ENCODE measurements around the gene TYMP. TPM values are rescaled to one million over a fixed set of nuclear protein-coding genes. Genes with fewer than 3 reads are reported as not detected.
A peak's percentile ranks its signal among the peaks of the same experiment; 100 is the strongest.

TYMP gene
- total RNA-seq, 1 experiment from 2014 or later: 56.0 TPM

DNA sequence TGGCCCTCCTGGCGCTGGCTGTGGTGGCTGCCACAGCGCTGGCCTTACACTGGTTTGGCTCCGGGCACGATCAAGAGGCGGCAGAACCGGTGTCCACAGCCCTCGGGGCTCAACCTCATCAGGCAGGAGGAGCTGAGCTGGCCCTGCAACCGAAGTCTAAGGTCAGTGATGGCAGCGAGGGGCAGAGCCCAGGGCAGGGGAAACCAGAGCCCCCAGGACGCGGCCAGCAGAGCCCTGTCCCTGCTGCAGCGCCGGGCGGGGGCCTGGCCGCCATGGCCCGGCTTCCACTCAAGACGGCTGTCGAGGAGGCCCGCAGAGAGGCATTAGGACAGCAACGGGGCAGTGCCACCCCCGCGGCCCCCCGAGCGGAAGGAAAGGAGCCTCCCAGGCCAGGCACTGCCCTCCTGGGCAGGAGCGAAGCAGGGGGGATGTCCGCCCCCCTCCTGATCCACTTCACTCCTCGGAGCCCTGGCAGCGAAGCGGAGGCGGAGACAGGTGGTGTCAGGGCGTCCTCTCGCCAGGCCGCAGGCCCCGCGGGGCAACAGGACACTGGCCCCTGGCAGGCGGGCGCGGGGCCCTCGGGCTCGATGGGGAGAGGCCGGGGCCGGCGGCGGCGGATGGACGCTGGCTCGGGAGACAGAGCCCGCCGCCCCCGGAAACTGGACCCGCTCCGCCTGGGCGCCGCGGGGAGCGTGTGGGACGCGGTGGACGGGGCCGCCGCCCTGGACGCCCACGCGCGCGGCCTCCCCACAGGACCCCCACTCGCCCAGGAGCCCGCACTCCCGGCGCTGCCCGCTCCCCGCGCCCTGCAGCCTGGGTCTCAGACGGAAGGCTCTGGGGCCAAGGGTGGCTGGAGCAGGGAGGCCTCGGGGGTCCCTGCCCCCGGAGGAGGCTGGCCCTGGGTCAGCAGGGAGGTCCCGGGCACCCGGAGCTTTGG, 16.8 kb upstream of the TYMP start:
- in situ Hi-C loops (cut with HindIII; ENCODE audit: low pct_unique_long_range_greater_than_20kb, low sequenced_read_pairs) (no loop called here), intact Hi-C loops (cut with micrococcal nuclease; ENCODE audit: unreplicated experiment) (no loop called here)
- TF ChIP-seq SIN3A (IDR thresholded peaks at IDR 0.05; ENCODE audit: borderline replicate concordance, insufficient read depth, low read depth, low read length): no peak
- no peaks in the 10 kb centered on the region for H3K27me3 ChIP-seq (ENCODE audit: control insufficient read depth, insufficient read depth, low read length)
- H3K36me3 ChIP-seq (ENCODE audit: control insufficient read depth, insufficient read depth, low read length): no peaks in the 10 kb centered on the region
- H3K9me3 ChIP-seq (ENCODE audit: control insufficient read depth, insufficient read depth, low read depth, low read length): no peaks in the 10 kb centered on the region
- peaks cover 14% of the 10 kb centered on the region for H3K4me1 ChIP-seq (ENCODE audit: control insufficient read depth, insufficient read depth, low read length)
- ChIA-PET CTCF (no interaction called here), POLR2A (no interaction called here)
- peak overlapping the region; percentile 68; the same call in 1 of the 2 replicates for H3K27ac ChIP-seq (ENCODE audit: low read length)
- DNase-seq (ENCODE audit: low read depth, low spot score) (no peak), ATAC-seq (no peak)
- H3K4me3 ChIP-seq (ENCODE audit: low read depth in 2 of 2, low read length in 2 of 2): no peak overlapping the region
- BruUV-seq (replicated peaks): no TSS peak

GRCh38 chr22:50545522-50546325, 15.9 kb upstream of the TYMP start, which contains the start of gene KLHDC7B:
Gene KLHDC7B (plus strand): TSS chr22:50545899. CDS start chr22:50546244, 345 bp downstream.
- ATAC-seq: 0 out of 2 replicates have a peak, but pooled peaks have one; percentile 31
- POLR2A ChIA-PET: interaction anchor here (0.6 kb wide), 1 partner anchor 12 kb away, joined by 5 read pairs; no protein-coding TSS in a partner anchor

More at GRCh38 chr22:50545522-50546325, 15.9 kb upstream of the TYMP start, which contains the start of gene KLHDC7B:
- H3K36me3 ChIP-seq (ENCODE audit: control insufficient read depth, insufficient read depth, low read length): no peaks in the 10 kb centered on the region
- TF ChIP-seq POLR2AphosphoS5 (IDR thresholded peaks at IDR 0.05; ENCODE audit: low read depth, low read length) (no peak), SIN3A (IDR thresholded peaks at IDR 0.05; ENCODE audit: borderline replicate concordance, insufficient read depth, low read depth, low read length) (no peak), TCF7L2 (IDR thresholded peaks at IDR 0.05; ENCODE audit: low read depth, low read length) (no peak), CTCF (IDR thresholded peaks at IDR 0.05) (no peak)
- TF ChIP-seq, protein P1, sequence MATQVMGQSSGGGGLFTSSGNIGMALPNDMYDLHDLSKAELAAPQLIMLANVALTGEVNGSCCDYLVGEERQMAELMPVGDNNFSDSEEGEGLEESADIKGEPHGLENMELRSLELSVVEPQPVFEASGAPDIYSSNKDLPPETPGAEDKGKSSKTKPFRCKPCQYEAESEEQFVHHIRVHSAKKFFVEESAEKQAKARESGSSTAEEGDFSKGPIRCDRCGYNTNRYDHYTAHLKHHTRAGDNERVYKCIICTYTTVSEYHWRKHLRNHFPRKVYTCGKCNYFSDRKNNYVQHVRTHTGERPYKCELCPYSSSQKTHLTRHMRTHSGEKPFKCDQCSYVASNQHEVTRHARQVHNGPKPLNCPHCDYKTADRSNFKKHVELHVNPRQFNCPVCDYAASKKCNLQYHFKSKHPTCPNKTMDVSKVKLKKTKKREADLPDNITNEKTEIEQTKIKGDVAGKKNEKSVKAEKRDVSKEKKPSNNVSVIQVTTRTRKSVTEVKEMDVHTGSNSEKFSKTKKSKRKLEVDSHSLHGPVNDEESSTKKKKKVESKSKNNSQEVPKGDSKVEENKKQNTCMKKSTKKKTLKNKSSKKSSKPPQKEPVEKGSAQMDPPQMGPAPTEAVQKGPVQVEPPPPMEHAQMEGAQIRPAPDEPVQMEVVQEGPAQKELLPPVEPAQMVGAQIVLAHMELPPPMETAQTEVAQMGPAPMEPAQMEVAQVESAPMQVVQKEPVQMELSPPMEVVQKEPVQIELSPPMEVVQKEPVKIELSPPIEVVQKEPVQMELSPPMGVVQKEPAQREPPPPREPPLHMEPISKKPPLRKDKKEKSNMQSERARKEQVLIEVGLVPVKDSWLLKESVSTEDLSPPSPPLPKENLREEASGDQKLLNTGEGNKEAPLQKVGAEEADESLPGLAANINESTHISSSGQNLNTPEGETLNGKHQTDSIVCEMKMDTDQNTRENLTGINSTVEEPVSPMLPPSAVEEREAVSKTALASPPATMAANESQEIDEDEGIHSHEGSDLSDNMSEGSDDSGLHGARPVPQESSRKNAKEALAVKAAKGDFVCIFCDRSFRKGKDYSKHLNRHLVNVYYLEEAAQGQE (IDR thresholded peaks at IDR 0.05; ENCODE audit: insufficient read depth in 1 of 2, low read depth in 2 of 2, low read length in 1 of 2): no peak
- H3K27ac ChIP-seq (ENCODE audit: low read length): peak within 1 kb of the TSS; percentile 68; the same call in 1 of the 2 replicates
- no peaks in the 10 kb centered on the region for H3K9me3 ChIP-seq (ENCODE audit: control insufficient read depth, insufficient read depth, low read depth, low read length)
- H3K4me3 ChIP-seq (ENCODE audit: low read depth in 2 of 2, low read length in 2 of 2): no peak within 1 kb of the TSS
- BruUV-seq (replicated peaks): no TSS peak
- no peak for DNase-seq (ENCODE audit: low read depth, low spot score)
- intact Hi-C loops (cut with micrococcal nuclease; ENCODE audit: unreplicated experiment): no loop called here
- CTCF ChIA-PET: no interaction called here
- H3K27me3 ChIP-seq (ENCODE audit: control insufficient read depth, insufficient read depth, low read length): no peaks in the 10 kb centered on the region
- in situ Hi-C loops (cut with HindIII; ENCODE audit: low pct_unique_long_range_greater_than_20kb, low sequenced_read_pairs): no loop called here
- H3K4me1 ChIP-seq (ENCODE audit: control insufficient read depth, insufficient read depth, low read length): peaks cover 14% of the 10 kb centered on the region
